Measurements from ENCODE around the gene COG5. TPM values are rescaled to one million over a fixed set of nuclear protein-coding genes. Genes with fewer than 3 reads are reported as not detected.
A peak's percentile ranks its signal among the peaks of the same experiment; 100 is the strongest.

Gene COG5
- total RNA-seq, 1 experiment from 2014 or later, result 32.2 TPM

DNA sequence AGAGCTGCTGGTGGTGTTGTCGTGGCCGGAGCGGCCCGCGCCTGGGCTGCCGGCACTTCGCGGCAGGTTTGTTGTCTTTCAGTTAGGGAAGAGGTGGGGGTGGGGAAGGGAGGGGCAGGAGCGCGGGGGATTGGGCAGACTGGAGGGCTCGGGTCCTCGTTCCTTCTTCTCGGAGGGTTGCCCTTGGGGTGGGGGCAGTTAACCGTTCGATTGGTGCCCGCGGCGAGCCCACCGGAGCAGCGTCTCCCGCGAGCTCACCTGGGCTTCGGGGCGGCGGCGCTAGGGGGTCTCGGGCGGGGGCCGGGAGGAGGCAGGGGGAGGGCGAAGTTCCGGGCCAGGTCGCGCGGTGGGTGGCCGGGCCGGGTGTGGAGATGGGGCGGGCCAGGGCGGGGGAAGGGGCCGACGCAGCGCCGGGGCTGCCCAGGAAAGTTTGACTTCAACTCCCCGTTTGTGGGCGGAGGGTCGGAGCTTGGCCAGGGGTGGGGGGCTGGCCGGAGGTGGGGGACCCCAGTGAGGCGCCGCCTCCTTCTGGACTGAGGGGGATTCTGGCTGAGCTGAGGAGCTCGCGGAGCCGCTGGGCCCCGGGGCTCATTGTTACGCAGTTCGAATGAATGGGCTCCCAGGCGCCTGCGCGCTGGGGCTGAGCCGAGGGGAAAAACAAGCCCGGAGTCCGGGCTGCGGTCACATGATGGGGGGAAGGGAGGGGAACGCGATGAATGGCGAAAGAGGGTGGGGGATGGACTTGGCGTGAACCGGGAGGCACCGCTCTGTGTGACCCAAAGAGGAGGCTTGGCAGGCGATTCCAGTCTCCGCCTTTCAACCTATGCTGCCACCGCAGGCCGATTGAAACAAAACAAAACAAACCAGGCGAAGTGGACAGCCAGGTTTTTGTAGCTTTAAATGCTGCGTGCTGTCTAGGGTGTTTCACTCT, 394.3 kb downstream of the COG5 start:
- TF ChIP-seq EZH2 (IDR thresholded peaks at IDR 0.05; ENCODE audit: borderline replicate concordance, low read depth, low read length, poor library complexity, severe bottlenecking), result no peak
- TF ChIP-seq, protein P1, sequence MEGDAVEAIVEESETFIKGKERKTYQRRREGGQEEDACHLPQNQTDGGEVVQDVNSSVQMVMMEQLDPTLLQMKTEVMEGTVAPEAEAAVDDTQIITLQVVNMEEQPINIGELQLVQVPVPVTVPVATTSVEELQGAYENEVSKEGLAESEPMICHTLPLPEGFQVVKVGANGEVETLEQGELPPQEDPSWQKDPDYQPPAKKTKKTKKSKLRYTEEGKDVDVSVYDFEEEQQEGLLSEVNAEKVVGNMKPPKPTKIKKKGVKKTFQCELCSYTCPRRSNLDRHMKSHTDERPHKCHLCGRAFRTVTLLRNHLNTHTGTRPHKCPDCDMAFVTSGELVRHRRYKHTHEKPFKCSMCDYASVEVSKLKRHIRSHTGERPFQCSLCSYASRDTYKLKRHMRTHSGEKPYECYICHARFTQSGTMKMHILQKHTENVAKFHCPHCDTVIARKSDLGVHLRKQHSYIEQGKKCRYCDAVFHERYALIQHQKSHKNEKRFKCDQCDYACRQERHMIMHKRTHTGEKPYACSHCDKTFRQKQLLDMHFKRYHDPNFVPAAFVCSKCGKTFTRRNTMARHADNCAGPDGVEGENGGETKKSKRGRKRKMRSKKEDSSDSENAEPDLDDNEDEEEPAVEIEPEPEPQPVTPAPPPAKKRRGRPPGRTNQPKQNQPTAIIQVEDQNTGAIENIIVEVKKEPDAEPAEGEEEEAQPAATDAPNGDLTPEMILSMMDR (conservative IDR thresholded peaks at IDR 0.05; ENCODE audit: low read depth, low read length), result no peak
- ChIA-PET CTCF (interaction anchor here (1.0 to 1.4 kb wide), 2 partner anchors 19 to 509 kb away, joined by 3 read pairs; partner anchors contain the start of gene CCDC71L), POLR2A (ENCODE audit: low non-redundant PET) (no interaction called here)
- BruUV-seq (replicated peaks), result no TSS peak
- intact Hi-C loops (cut with micrococcal nuclease; ENCODE audit: unreplicated experiment), result no loop called here
- Histone ChIP-seq H3K4me1 (ENCODE audit: insufficient read depth, low read length, poor library complexity, severe bottlenecking) (peaks cover 5% of the 10 kb centered on the region), H3K27ac (ENCODE audit: low read depth, low read length, poor library complexity, severe bottlenecking) (peak overlapping the region; percentile 87), H3K9me3 (ENCODE audit: low read depth, low read length, poor library complexity, severe bottlenecking) (no peaks in the 10 kb centered on the region), H3K27me3 (replicated peaks; ENCODE audit: insufficient read depth, low read depth, low read length, poor library complexity) (no peaks in the 10 kb centered on the region), H3K36me3 (ENCODE audit: insufficient read depth, low read length, poor library complexity, severe bottlenecking) (no peaks in the 10 kb centered on the region), H3K4me3 (ENCODE audit: low read depth, low read length, poor library complexity, severe bottlenecking) (peak overlapping the region; percentile 84)
- DNase-seq (ENCODE audit: low spot score), result peak; percentile 95

DNA sequence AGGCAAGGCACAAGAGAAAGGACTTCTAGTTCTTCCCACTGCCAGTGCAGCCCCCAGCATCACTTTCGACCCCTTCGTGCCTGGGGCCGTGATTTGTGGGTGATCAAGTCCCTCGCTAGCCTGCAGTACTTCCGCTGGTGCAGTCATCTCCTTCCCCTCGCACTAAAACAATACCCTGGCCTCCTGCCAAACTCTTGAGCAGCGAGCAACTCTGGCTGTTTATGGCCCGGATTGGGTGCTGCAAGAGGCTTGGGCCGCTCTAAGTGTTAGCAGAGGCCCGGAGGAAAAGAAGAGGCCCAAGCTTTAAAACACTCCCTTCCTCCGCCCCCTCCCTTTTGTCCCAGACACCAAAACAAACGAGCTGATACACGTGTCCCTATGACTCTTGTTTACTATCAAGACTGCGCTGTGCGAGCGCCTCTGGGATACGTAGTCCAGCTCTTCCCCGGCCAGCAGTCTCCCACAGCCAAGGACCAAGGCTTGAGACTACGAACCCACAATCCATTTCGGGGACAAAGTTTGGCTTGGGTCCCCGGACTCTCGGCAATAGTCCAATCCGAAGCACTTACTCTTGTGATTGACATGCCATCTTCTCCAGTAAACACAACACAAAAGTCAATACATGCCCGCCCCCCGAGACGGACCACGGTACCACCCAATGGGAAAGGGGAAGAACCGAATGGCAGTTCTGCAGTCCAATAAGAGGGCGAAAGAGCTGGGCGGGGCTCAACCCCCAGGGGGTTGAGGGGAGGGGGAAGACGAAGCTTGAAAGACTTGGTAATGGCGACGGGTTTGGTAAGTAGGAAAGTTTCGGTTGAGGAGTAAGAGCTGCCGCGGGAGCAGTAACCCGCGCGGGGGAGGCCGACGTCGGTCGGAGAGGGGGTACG, 395.2 kb downstream of the COG5 start, which contains the start of gene HBP1:
Gene HBP1, plus strand, starts transcription at position 771 of the 887 bp plus-strand sequence. CDS start 10,891 bp downstream, outside the sequence.
- peak; percentile 100 for DNase-seq (ENCODE audit: low spot score)
- POLR2A ChIA-PET (ENCODE audit: low non-redundant PET), result interaction anchor here (0.6 kb wide), 2 partner anchors 25 to 100 kb away, joined by 4 read pairs; no protein-coding TSS in a partner anchor
- Histone ChIP-seq H3K36me3 (ENCODE audit: insufficient read depth, low read length, poor library complexity, severe bottlenecking) (no peaks in the 10 kb centered on the region), H3K4me3 (ENCODE audit: low read depth, low read length, poor library complexity, severe bottlenecking) (peak within 1 kb of the TSS; percentile 84), H3K27me3 (replicated peaks; ENCODE audit: insufficient read depth, low read depth, low read length, poor library complexity) (no peaks in the 10 kb centered on the region), H3K27ac (ENCODE audit: low read depth, low read length, poor library complexity, severe bottlenecking) (peak within 1 kb of the TSS; percentile 87), H3K9me3 (ENCODE audit: low read depth, low read length, poor library complexity, severe bottlenecking) (no peaks in the 10 kb centered on the region), H3K4me1 (ENCODE audit: insufficient read depth, low read length, poor library complexity, severe bottlenecking) (peaks cover 5% of the 10 kb centered on the region)
- intact Hi-C loops (cut with micrococcal nuclease; ENCODE audit: unreplicated experiment), result no loop called here
- CTCF ChIA-PET, result interaction anchor here (0.9 to 1.4 kb wide), 3 partner anchors 18 to 706 kb away, joined by 3 to 4 read pairs (median 3); partner anchors contain the start of gene CCDC71L
- BruUV-seq (replicated peaks), result no TSS peak
- TF ChIP-seq, protein P1 (conservative IDR thresholded peaks at IDR 0.05; ENCODE audit: low read depth, low read length), result no peak
- TF ChIP-seq EZH2 (IDR thresholded peaks at IDR 0.05; ENCODE audit: borderline replicate concordance, low read depth, low read length, poor library complexity, severe bottlenecking), result no peak
